MCF 10A (cell line): ENCODE measurements around the gene RAE1. TPM values are rescaled to one million over a fixed set of nuclear protein-coding genes. Genes with fewer than 3 reads are reported as not detected.

ENCODE experiments used
- BruUV-seq: library from RNA; stranded (reverse); fragments of 400-500 nt; replicated peaks from 2 replicates; lab custom pipeline; 2021; lab: Mats Ljungman, UMichigan
- CTCF ChIA-PET: fragments of 300-600 bp; sonication (Branson Sonifier 250); formaldehyde crosslinking; extraction: SDS; loops from one replicate; lab custom pipeline; 2021; ENCODE audit warnings: antibody characterized with exemption, inconsistent platforms; lab: Yijun Ruan, JAX
- POLR2A ChIA-PET: fragments of 300-600, 350-650 bp; sonication (Branson Sonifier 250); formaldehyde crosslinking; extraction: SDS; loops from one replicate; lab custom pipeline; 2020; ENCODE audit warnings: antibody characterized with exemption, inconsistent platforms; lab: Yijun Ruan, JAX
- DNase-seq: peaks from one replicate; pipeline ENCODE4 v3.0.0-alpha.2; 2018; ENCODE audit not compliant: unreplicated experiment
- H3K27ac Mint-ChIP-seq: one replicate; pipeline ENCODE4 v1.8.0; 2022; ENCODE audit warnings: mild to moderate bottlenecking, low read depth, mixed read lengths; ENCODE audit not compliant: unreplicated experiment
- H3K27me3 Mint-ChIP-seq: one replicate; pipeline ENCODE4 v1.8.0; 2022; ENCODE audit warnings: mixed read lengths; ENCODE audit not compliant: insufficient read depth, unreplicated experiment
- H3K36me3 Mint-ChIP-seq: one replicate; pipeline ENCODE4 v1.8.0; 2022; ENCODE audit warnings: mild to moderate bottlenecking, moderate library complexity, mixed read lengths; ENCODE audit not compliant: insufficient read depth, unreplicated experiment
- H3K4me1 Mint-ChIP-seq: one replicate; pipeline ENCODE4 v1.8.0; 2022; ENCODE audit warnings: mixed read lengths; ENCODE audit not compliant: insufficient read depth, unreplicated experiment
- H3K4me3 Mint-ChIP-seq: one replicate; pipeline ENCODE4 v1.8.0; 2022; ENCODE audit warnings: mild to moderate bottlenecking, moderate library complexity, mixed read lengths; ENCODE audit not compliant: unreplicated experiment
- H3K9me3 Mint-ChIP-seq: one replicate; pipeline ENCODE4 v1.8.0; 2022; ENCODE audit warnings: mixed read lengths; ENCODE audit not compliant: unreplicated experiment
- CTCF ChIP-seq: fragments of 200-600 bp; IDR thresholded peaks from one replicate; pipeline ENCODE4 v1.8.0; 2022; ENCODE audit warnings: antibody characterized with exemption, mild to moderate bottlenecking; ENCODE audit not compliant: unreplicated experiment
- intact Hi-C: fragments of 100-400 bp; cut with micrococcal nuclease; formaldehyde crosslinking; loops from 2 replicates; pipeline ENCODE4 v1.14.1; 2022
- total RNA-seq: library from RNA; stranded (reverse); gene quantifications from 2 replicates; pipeline ENCODE4 v1.2.3, GENCODE V29; 2022

Gene RAE1
- total RNA-seq, 1 experiment from 2014 or later, result 46.7 TPM

DNA sequence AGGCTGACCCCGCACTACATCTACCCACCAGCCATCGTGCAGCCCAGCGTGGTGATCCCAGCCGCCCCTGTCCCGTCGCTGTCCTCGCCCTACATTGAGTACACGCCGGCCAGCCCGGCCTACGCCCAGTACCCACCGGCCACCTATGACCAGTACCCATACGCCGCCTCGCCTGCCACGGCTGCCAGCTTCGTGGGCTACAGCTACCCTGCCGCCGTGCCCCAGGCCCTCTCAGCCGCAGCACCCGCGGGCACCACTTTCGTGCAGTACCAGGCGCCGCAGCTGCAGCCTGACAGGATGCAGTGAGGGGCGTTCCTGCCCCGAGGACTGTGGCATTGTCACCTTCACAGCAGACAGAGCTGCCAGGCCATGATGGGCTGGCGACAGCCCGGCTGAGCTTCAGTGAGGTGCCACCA lies 56.5 kb downstream of the RAE1 start:
- no peak overlapping the region for H3K4me3 Mint-ChIP-seq
- intact Hi-C loops, result no loop called here
- no peaks in the 10 kb centered on the region for H3K4me1 Mint-ChIP-seq
- ChIA-PET POLR2A (no interaction called here), CTCF (no interaction called here)
- no peak for DNase-seq
- H3K9me3 Mint-ChIP-seq, result no peaks in the 10 kb centered on the region
- H3K36me3 Mint-ChIP-seq, result no peaks in the 10 kb centered on the region
- no TSS peak for BruUV-seq
- no peak overlapping the region for H3K27ac Mint-ChIP-seq
- H3K27me3 Mint-ChIP-seq, result no peaks in the 10 kb centered on the region
- TF ChIP-seq CTCF, result no peak

DNA sequence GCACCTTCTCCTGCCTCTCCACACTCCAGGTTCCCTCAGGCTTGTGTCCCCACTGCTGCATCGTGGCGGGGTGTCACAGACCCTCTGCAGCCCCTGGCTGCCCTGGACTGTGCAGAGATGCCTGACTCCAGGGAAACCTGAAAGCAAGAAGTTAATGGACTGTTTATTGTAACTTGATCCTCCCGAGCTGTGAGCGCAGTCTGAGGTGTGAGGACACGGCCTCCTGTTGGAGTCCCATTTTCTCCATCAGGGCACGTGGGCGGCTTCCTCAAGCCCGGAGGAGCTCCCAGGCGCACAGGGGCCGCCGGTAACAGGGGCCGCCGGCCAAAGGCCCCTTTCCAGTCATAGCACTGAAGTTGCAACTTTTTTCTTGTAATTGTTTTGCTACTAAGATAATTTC lies 57.1 kb downstream of the RAE1 start:
- Mint-ChIP-seq H3K4me3 (no peak overlapping the region), H3K27ac (no peak overlapping the region), H3K36me3 (no peaks in the 10 kb centered on the region), H3K4me1 (no peaks in the 10 kb centered on the region), H3K9me3 (no peaks in the 10 kb centered on the region), H3K27me3 (no peaks in the 10 kb centered on the region)
- no TSS peak for BruUV-seq
- no peak for DNase-seq
- TF ChIP-seq CTCF, result no peak
- intact Hi-C loops, result no loop called here
- CTCF ChIA-PET, result no interaction called here
- POLR2A ChIA-PET, result interaction anchor here (0.7 kb wide), 1 partner anchor 780 kb away, joined by 3 read pairs; no protein-coding TSS in a partner anchor

DNA sequence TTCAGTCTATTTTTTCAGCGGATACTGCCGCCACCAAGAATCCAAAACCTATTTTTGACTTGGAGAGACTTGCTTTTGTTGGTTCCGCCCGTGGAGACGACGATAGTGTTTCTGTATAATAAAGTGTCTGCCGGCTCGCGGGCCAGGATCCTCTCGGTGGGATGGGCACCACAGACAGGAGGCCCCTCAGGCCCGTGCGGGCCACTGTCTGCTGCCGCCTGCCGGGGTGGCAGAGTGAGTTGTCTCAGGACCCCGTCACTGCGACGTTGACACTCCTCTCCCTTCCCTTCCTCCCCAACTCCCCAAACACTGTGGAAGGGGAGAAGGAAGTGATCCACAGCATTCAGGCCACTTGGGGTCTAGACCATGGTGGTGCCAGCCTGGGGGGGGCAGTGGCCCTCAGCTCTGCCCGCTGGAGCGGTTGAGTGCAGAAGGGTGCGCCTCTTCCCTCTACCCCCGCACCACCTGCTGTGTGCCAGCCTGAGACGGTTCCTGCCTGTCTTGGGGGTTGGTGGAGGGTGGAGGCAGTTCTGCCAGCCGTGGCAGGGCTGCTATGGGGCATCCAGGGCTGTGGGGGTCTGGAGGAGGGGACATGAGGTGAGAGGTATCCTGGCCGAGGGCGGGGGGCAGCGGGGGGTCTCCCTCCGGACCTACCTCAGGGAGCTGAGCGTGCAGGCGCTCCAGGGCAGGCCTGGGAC lies 57.6 kb downstream of the RAE1 start:
- no peaks in the 10 kb centered on the region for H3K4me1 Mint-ChIP-seq
- H3K4me3 Mint-ChIP-seq, result no peak overlapping the region
- CTCF ChIA-PET, result interaction anchor here (0.6 to 1.0 kb wide), 2 partner anchors 62 to 95 kb away, joined by 3 read pairs; no protein-coding TSS in a partner anchor
- POLR2A ChIA-PET, result interaction anchor here (0.7 kb wide), 1 partner anchor 780 kb away, joined by 3 read pairs; no protein-coding TSS in a partner anchor
- H3K27me3 Mint-ChIP-seq, result no peaks in the 10 kb centered on the region
- no peak for TF ChIP-seq CTCF
- no TSS peak for BruUV-seq
- no peaks in the 10 kb centered on the region for H3K36me3 Mint-ChIP-seq
- no peaks in the 10 kb centered on the region for H3K9me3 Mint-ChIP-seq
- no peak overlapping the region for H3K27ac Mint-ChIP-seq
- DNase-seq, result no peak
- intact Hi-C loops, result no loop called here

DNA sequence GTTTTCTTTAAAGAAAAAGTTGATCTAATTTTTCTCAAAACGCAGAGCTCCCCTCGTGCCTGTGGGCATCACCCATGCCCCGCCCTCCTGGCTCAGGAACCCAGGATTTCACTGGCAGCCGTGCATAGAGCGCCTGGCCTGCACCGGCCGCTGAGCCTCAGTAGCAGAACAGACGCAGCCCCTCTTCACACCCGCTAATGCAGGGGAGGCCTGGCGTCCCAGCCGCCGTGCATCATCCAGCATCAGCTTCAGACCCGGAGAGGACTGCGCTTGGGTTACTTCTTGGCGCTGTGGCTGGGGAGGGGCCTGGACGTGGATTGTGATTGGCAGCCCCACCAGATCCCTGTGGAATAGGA lies 58.2 kb downstream of the RAE1 start:
- Mint-ChIP-seq H3K27me3 (no peaks in the 10 kb centered on the region), H3K4me1 (no peaks in the 10 kb centered on the region), H3K27ac (no peak overlapping the region), H3K9me3 (no peaks in the 10 kb centered on the region), H3K4me3 (no peak overlapping the region), H3K36me3 (no peaks in the 10 kb centered on the region)
- no peak for TF ChIP-seq CTCF
- intact Hi-C loops, result no loop called here
- BruUV-seq, result no TSS peak
- POLR2A ChIA-PET, result no interaction called here
- DNase-seq, result no peak
- CTCF ChIA-PET, result interaction anchor here (0.6 to 1.0 kb wide), 2 partner anchors 62 to 95 kb away, joined by 3 read pairs; no protein-coding TSS in a partner anchor
